HepG2 (cell line): ENCODE measurements around the gene PCYT2. TPM values are rescaled to one million over a fixed set of nuclear protein-coding genes. Genes with fewer than 3 reads are reported as not detected.

Experiments used
- CCAR2 ChIP-seq: fragments of 200-400 bp; formaldehyde crosslinking; optimal IDR thresholded peaks from 2 replicates; pipeline ENCODE3; 2018; ENCODE audit warnings: low read depth, mild to moderate bottlenecking, low read length, moderate library complexity
- FOXK2 ChIP-seq: fragments of 450-650 bp; IDR thresholded peaks from 2 replicates; pipeline ENCODE4 v1.6.1; 2016
- GATAD2A ChIP-seq: IDR thresholded peaks from 2 replicates; pipeline ENCODE4 v1.6.1; 2016
- GTF3A ChIP-seq: sonication (generic); formaldehyde crosslinking; conservative IDR thresholded peaks from 2 replicates; pipeline ENCODE4 v1.4.0; 2020; ENCODE audit warnings: mild to moderate bottlenecking, missing genetic modification reagents
- HIC2 ChIP-seq: sonication (generic); formaldehyde crosslinking; IDR thresholded peaks from 2 replicates; pipeline ENCODE4 v1.9.0; 2022; ENCODE audit warnings: low read depth, missing genetic modification reagents
- HMG20B ChIP-seq: conservative IDR thresholded peaks from 2 replicates; pipeline ENCODE4 v1.6.1; 2016; ENCODE audit warnings: missing genetic modification reagents, missing compliant biosample characterization
- JUND ChIP-seq: sonication (generic); formaldehyde crosslinking; IDR thresholded peaks from 2 replicates; pipeline ENCODE4 v1.8.0; 2022; ENCODE audit warnings: mild to moderate bottlenecking, missing genetic modification reagents
- KAT7 ChIP-seq: IDR thresholded peaks from 2 replicates; pipeline ENCODE4 v1.6.1; 2018; ENCODE audit warnings: borderline replicate concordance, missing compliant biosample characterization
- MLXIP ChIP-seq: sonication (generic); formaldehyde crosslinking; IDR thresholded peaks from 2 replicates; pipeline ENCODE4 v1.9.0; 2021; ENCODE audit warnings: missing genetic modification reagents, borderline replicate concordance
- MYC ChIP-seq: sonication (generic); formaldehyde crosslinking; IDR thresholded peaks from 2 replicates; pipeline ENCODE4 v1.9.0; 2021; ENCODE audit warnings: missing genetic modification reagents, borderline replicate concordance
- NFE2L2 ChIP-seq: fragments of 150-350 bp; IDR thresholded peaks from 2 replicates; pipeline ENCODE4 v1.6.1; 2014; ENCODE audit warnings: low read length
- NR1H2 ChIP-seq: sonication (generic); formaldehyde crosslinking; IDR thresholded peaks from 2 replicates; pipeline ENCODE4 v1.8.1; 2022; ENCODE audit warnings: low read depth, missing genetic modification reagents, borderline replicate concordance
- PHF5A ChIP-seq: IDR thresholded peaks from one replicate; pipeline ENCODE4 v1.6.1; 2018; ENCODE audit warnings: low read depth, missing genetic modification reagents; ENCODE audit not compliant: unreplicated experiment
- REL ChIP-seq: sonication (generic); formaldehyde crosslinking; conservative IDR thresholded peaks from 2 replicates; pipeline ENCODE4 v1.8.0; 2022; ENCODE audit warnings: mild to moderate bottlenecking, missing genetic modification reagents, moderate library complexity
- SIN3B ChIP-seq: fragments of 150-350 bp; IDR thresholded peaks from 2 replicates; pipeline ENCODE4 v1.6.1; 2014; ENCODE audit warnings: low read length
- SOX6 ChIP-seq, 2 experiments: fragments of 450-650 bp in 1 of 2; sonication (generic) in 1 of 2; formaldehyde crosslinking in 1 of 2; IDR thresholded peaks; 2 replicates each; pipeline versions ENCODE4 v1.4.0 to v1.6.1; 2017 to 2020; ENCODE audit warnings: antibody characterized with exemption in 1 of 2, mild to moderate bottlenecking in 1 of 2, missing genetic modification reagents in 1 of 2
- TAF15 ChIP-seq: fragments of 200-400 bp; formaldehyde crosslinking; IDR thresholded peaks from one replicate; pipeline ENCODE4 v1.6.1; 2018; ENCODE audit warnings: mild to moderate bottlenecking, low read depth, low read length; ENCODE audit not compliant: poor library complexity, severe bottlenecking
- TSC22D2 ChIP-seq: sonication (generic); formaldehyde crosslinking; IDR thresholded peaks from 2 replicates; pipeline ENCODE4 v1.5.1; 2020; ENCODE audit warnings: missing genetic modification reagents, mild to moderate bottlenecking, borderline replicate concordance
- ZNF580 ChIP-seq: IDR thresholded peaks from 2 replicates; pipeline ENCODE4 v1.6.1; 2016; ENCODE audit warnings: low read depth, borderline replicate concordance
- ZNF772 ChIP-seq: sonication (generic); formaldehyde crosslinking; IDR thresholded peaks from 2 replicates; pipeline ENCODE4 v1.5.0; 2020; ENCODE audit warnings: mild to moderate bottlenecking, missing genetic modification reagents
- ZSCAN5A ChIP-seq: sonication (generic); formaldehyde crosslinking; IDR thresholded peaks from 2 replicates; pipeline ENCODE4 v1.8.0; 2022; ENCODE audit warnings: mild to moderate bottlenecking, missing genetic modification reagents, borderline replicate concordance
- polyA plus RNA-seq, 8 experiments: library from polyadenylated mRNA; depleted of rRNA in 3 of 8; stranded (reverse) in 7 of 8; unstranded in 1 of 8; fragments of >200 nt; fragmentation: Illumina TruSeq in 4 of 8; extraction: Trizol in 4 of 8; gene quantifications; 2 replicates each; pipeline versions ENCODE4 v1.2.1 to v1.2.3, GENCODE V29; 2011 to 2016; ENCODE audit warnings: low read depth in 4 of 8, missing spikeins in 1 of 8, mixed read lengths in 1 of 8; ENCODE audit not compliant: insufficient read depth in 1 of 8
- total RNA-seq, 5 experiments: library from RNA; depleted of rRNA; stranded (reverse); fragments of >200 nt; fragmentation: Illumina TruSeq; extraction: Trizol; gene quantifications; 2 replicates each; pipeline ENCODE4 v1.2.3, GENCODE V29; 2016; ENCODE audit warnings: low read depth in 1 of 5

PCYT2 gene
- total and polyA plus RNA-seq, 2 of the 13 experiments (the other 11 are each of a cell fraction or from before 2014, with no cell fraction given): 147 to 297 TPM

GRCh38 chr17:81926451-81927151, 15.4 kb upstream of the PCYT2 start (continued):
- TF ChIP-seq REL (CRISPR knock-in tag) (no peak), FOXK2 (0 out of 2 replicates have a peak, but pooled peaks have one; percentile 5), MYC (CRISPR knock-in tag) (peak; percentile 74; the same call in 1 of the 2 replicates), NFE2L2 (peak; percentile 90), JUND (0 out of 2 replicates have a peak, but pooled peaks have one; percentile 0), NR1H2 (CRISPR knock-in tag) (no peak), GTF3A (CRISPR knock-in tag) (no peak), SIN3B (no peak), ZNF580 (CRISPR knock-in tag) (no peak), PHF5A (CRISPR knock-in tag) (no peak), MLXIP (CRISPR knock-in tag) (no peak), GATAD2A (CRISPR knock-in tag) (peak; percentile 46), ZNF772 (no peak), TSC22D2 (CRISPR knock-in tag) (0 out of 2 replicates have a peak, but pooled peaks have one; percentile 5), HIC2 (CRISPR knock-in tag) (no peak; the same call in 1 of the 2 replicates), SOX6 (IDR thresholded peaks at IDR 0.05) (no peak), SOX6 (CRISPR knock-in tag; IDR thresholded peaks at IDR 0.05) (peak; percentile 73), ZSCAN5A (CRISPR knock-in tag) (no peak), KAT7 (CRISPR knock-in tag) (peak; percentile 51; the same call in 1 of the 2 replicates), CCAR2 (no peak), HMG20B (0 out of 2 replicates have a peak, but pooled peaks have one; percentile 21), TAF15 (peak; percentile 71)
